Sigmoid colon (tissue), 7 donors: Measurements from ENCODE around the gene ANO2. TPM values are rescaled to one million over a fixed set of nuclear protein-coding genes. Genes with fewer than 3 reads are reported as not detected.

Experiments
- DNase-seq: peaks from one replicate; pipeline ENCODE4 v3.0.0-alpha.2; 2019
- H3K27ac ChIP-seq, 4 donors: fragments of 200-600 bp; sonication (generic); one replicate each; pipeline ENCODE4 v1.5.1; 2016 to 2019; ENCODE audit warnings: mild to moderate bottlenecking in 1 of 4
- H3K27me3 ChIP-seq, 3 donors: fragments of 200-600 bp; sonication (generic); one replicate each; pipeline ENCODE4 v1.5.1; 2019; ENCODE audit warnings: mild to moderate bottlenecking in 1 of 3
- H3K36me3 ChIP-seq, 4 donors: fragments of 200-600 bp; sonication (generic); one replicate each; pipeline ENCODE4 v1.5.1; 2016 to 2019
- H3K4me1 ChIP-seq, 4 donors: fragments of 200-600 bp; sonication (generic); one replicate each; pipeline ENCODE4 v1.5.1; 2017 to 2019
- H3K4me3 ChIP-seq, 4 donors: fragments of 200-600 bp; sonication (generic); one replicate each; pipeline ENCODE4 v1.5.1; 2017 to 2019; ENCODE audit warnings: mild to moderate bottlenecking in 2 of 4, moderate library complexity in 1 of 4
- H3K9me3 ChIP-seq, 4 donors: fragments of 200-600 bp in 3 of 4; sonication (generic) in 3 of 4; one replicate each; pipeline versions ENCODE4 v1.5.1 to v1.6.1; 2013 to 2019
- EP300 ChIP-seq, 4 donors: sonication (generic); formaldehyde crosslinking; IDR thresholded peaks; one replicate each; pipeline ENCODE4 v1.6.1; 2017; ENCODE audit warnings: antibody characterized with exemption in 4 of 4
- POLR2A ChIP-seq, 2 donors: fragments of 450-650 bp; IDR thresholded peaks; one replicate each; pipeline ENCODE4 v1.6.1; 2016; ENCODE audit warnings: antibody characterized with exemption in 2 of 2, mild to moderate bottlenecking in 2 of 2, moderate library complexity in 2 of 2
- POLR2AphosphoS5 ChIP-seq, 4 donors: sonication (generic); formaldehyde crosslinking; IDR thresholded peaks; one replicate each; pipeline ENCODE4 v1.6.1; 2017; ENCODE audit warnings: antibody characterized with exemption in 4 of 4
- WGBS, 2 donors: extraction: QIAGEN DNeasy Blood & Tissue Kit; methylation state at CpG; one replicate each; pipeline ENCODE4 v1.1.7; 2013; 5-methylcytosine and 5-hydroxymethylcytosine counted together
- intact Hi-C: fragments of 100-400 bp; cut with DNase I; formaldehyde crosslinking; loops from one replicate; pipeline ENCODE4 v1.15.1; 2023
- polyA plus RNA-seq, 3 donors: library from polyadenylated mRNA; stranded (reverse); fragments of 200-250 nt; gene quantifications; one replicate each; pipeline ENCODE4 v1.2.3, GENCODE V29; 2013
- total RNA-seq, 4 donors: library from RNA; depleted of rRNA; stranded (reverse); fragments of >200 nt; gene quantifications; one replicate each; pipeline ENCODE4 v1.1.0, GENCODE V29; 2016
- TF ChIP-seq, protein P1 (sequence below), 4 experiments: fragments of 450-650 bp in 3 of 4; fragments of 200-600 bp in 1 of 4; IDR thresholded peaks; one replicate each; pipeline ENCODE4 v1.5.1; 2016 to 2019; ENCODE audit warnings: antibody characterized with exemption in 4 of 4, mild to moderate bottlenecking in 3 of 4, moderate library complexity in 2 of 4
- donor health status: healthy with polysubstance abuse.
- donor health status: Bipolar disorder and iron deficiency.
- donor health status: healthy.

Gene ANO2
- total and polyA plus RNA-seq, 7 donors: 0.46 to 4.3 (median 1.8) TPM; not detected in 1

DNA sequence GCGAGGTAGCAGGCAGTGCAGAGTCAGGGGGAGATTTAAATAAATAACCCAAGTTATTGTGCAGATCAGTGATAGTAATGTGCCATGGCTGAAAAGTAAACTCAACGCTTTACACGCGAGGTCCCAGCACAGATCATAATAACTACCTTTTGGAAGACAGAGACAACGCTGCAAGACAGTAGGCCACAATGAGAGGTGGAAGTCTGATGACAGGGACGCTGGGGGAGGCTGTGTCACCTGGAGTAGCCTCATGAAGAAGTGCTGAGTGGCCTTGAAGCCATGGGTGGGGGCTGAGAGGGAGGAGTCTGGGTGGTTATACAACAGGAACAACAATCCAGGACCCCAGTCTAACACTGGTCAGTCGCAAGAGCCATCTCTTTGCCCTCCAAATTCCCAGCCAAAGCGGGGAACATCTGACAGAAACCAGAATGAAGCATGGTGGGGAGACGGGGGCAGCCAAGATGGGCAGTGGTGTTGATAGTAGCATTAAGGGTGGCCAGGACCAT, 28.2 kb downstream of the ANO2 start:
- Histone ChIP-seq H3K4me1 (no peaks in the 10 kb centered on the region), H3K27ac (no peak overlapping the region), H3K9me3 (no peaks in the 10 kb centered on the region), H3K27me3 (no peaks in the 10 kb centered on the region), H3K4me3 (no peak overlapping the region), H3K36me3 (no peaks in the 10 kb centered on the region)
- intact Hi-C loops: no loop called here
- TF ChIP-seq, protein P1, sequence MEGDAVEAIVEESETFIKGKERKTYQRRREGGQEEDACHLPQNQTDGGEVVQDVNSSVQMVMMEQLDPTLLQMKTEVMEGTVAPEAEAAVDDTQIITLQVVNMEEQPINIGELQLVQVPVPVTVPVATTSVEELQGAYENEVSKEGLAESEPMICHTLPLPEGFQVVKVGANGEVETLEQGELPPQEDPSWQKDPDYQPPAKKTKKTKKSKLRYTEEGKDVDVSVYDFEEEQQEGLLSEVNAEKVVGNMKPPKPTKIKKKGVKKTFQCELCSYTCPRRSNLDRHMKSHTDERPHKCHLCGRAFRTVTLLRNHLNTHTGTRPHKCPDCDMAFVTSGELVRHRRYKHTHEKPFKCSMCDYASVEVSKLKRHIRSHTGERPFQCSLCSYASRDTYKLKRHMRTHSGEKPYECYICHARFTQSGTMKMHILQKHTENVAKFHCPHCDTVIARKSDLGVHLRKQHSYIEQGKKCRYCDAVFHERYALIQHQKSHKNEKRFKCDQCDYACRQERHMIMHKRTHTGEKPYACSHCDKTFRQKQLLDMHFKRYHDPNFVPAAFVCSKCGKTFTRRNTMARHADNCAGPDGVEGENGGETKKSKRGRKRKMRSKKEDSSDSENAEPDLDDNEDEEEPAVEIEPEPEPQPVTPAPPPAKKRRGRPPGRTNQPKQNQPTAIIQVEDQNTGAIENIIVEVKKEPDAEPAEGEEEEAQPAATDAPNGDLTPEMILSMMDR (IDR thresholded peaks at IDR 0.05): no peak
- TF ChIP-seq POLR2A (IDR thresholded peaks at IDR 0.05) (no peak), POLR2AphosphoS5 (IDR thresholded peaks at IDR 0.05) (no peak), EP300 (IDR thresholded peaks at IDR 0.05) (no peak)
- no peak for DNase-seq
- 77 to 81% methylated on average over 9 of the region's 9 CpGs for WGBS, 2 donors

DNA sequence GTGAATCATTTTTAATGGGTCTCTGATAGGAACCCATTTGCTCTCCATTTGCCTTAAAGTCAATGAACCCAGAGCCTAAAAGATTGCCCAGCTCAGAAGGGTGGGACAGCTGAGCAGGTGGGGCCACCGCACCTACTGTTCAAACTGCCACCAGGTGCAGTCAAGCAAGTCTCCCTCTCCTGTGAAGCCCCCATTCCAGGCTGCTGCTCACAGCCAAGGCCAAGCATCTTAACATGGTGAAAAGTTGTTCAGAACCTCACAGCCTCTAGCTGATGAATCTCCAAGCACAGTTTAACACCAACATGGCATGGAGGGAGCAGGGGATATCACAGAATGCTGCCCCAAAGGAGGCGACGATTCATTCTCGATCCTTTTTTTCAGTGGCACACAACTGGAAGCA, 29.5 kb downstream of the ANO2 start:
- intact Hi-C loops: no loop called here
- no peaks in the 10 kb centered on the region for H3K9me3 ChIP-seq

DNA sequence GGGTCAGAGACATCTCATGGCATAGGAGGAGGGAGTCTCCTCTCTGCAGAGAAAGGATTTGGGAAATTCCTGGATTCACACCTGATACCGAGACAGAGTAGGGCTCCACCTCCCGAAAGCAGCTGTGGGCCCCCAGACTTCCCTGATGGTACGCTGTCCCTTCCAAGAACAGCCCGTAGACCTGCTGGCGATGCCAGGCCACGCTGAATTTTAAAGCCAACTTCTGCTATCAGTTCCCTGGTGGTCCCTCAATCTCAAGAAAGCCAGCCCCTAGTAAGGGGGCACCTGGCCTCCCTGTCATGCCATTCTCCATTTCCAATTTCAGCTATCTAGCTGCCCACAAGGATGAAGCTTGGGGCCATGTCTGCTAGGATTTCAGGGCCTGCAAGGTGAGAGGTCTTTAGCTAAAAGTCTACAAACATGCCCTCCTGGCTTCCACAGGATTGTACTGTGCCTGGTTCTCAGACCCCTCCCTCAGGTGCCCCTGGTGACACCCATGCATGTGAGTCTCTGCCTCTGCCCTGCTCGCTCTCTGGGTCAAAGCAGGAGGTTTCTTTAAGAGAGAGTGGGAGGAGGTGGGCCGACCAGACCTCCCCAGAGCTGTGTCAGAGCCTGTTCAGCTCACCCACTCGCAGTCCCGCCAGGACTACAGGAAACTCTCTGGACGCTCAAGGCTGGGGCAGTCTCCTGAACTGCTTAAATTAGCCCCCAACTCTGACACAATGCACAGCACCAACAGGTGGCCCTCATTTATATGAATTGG, 30.5 kb downstream of the ANO2 start:
- Histone ChIP-seq H3K9me3 (no peaks in the 10 kb centered on the region), H3K4me3 (no peak overlapping the region), H3K27me3 (peaks cover 0 to 2% (median 0%) of the 10 kb centered on the region in 3 donors), H3K36me3 (no peaks in the 10 kb centered on the region), H3K27ac (no peak overlapping the region), H3K4me1 (no peaks in the 10 kb centered on the region)
- no peak for DNase-seq
- 82 to 83% methylated on average over 11 of the region's 11 CpGs for WGBS, 2 donors
- no peak for TF ChIP-seq EP300 (IDR thresholded peaks at IDR 0.05)
- intact Hi-C loops: no loop called here

More for the DNA sequence above, 29.5 kb downstream of the ANO2 start:
- WGBS, 2 donors: 74 to 95% methylated on average over 4 of the region's 4 CpGs
- DNase-seq: no peak
- Histone ChIP-seq H3K27ac (no peak overlapping the region), H3K36me3 (no peaks in the 10 kb centered on the region), H3K4me3 (no peak overlapping the region), H3K27me3 (no peaks in the 10 kb centered on the region), H3K4me1 (no peaks in the 10 kb centered on the region)
- no peak for TF ChIP-seq POLR2A (IDR thresholded peaks at IDR 0.05)
- TF ChIP-seq, protein P1 (IDR thresholded peaks at IDR 0.05): no peak
- TF ChIP-seq EP300 (IDR thresholded peaks at IDR 0.05): no peak
- TF ChIP-seq POLR2AphosphoS5 (IDR thresholded peaks at IDR 0.05): no peak

DNA sequence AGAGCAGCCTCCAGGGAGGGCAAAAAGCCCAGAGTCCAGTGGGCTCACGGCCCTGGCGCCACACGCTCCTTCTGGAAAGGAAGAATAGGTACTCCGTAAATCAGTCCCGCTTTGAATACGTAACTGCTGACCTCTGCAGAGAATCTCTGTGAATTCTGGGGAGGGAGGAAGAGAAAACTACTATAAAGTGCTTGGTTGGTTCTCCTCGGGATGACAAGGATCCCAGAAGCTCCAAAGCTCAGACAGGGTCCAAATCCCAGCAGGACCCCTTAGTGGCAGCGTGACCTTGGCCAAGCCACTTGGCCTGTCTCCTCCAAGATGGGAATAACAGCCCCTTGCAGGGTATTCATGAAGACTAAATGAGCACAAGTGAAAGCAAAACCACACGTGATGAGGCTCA, 31.7 kb downstream of the ANO2 start:
- H3K27ac ChIP-seq: no peak overlapping the region
- 85 to 88% methylated on average over 9 of the region's 9 CpGs for WGBS, 2 donors
- intact Hi-C loops: no loop called here
- TF ChIP-seq EP300 (IDR thresholded peaks at IDR 0.05) (no peak), POLR2A (IDR thresholded peaks at IDR 0.05) (no peak), POLR2AphosphoS5 (IDR thresholded peaks at IDR 0.05) (no peak)
- TF ChIP-seq, protein P1 (IDR thresholded peaks at IDR 0.05): no peak
- peaks cover 0 to 3% (median 0%) of the 10 kb centered on the region in 3 donors for H3K27me3 ChIP-seq
- no peak for DNase-seq
- no peaks in the 10 kb centered on the region for H3K9me3 ChIP-seq
- H3K4me3 ChIP-seq: no peak overlapping the region
- H3K4me1 ChIP-seq: no peaks in the 10 kb centered on the region
- H3K36me3 ChIP-seq: no peaks in the 10 kb centered on the region

DNA sequence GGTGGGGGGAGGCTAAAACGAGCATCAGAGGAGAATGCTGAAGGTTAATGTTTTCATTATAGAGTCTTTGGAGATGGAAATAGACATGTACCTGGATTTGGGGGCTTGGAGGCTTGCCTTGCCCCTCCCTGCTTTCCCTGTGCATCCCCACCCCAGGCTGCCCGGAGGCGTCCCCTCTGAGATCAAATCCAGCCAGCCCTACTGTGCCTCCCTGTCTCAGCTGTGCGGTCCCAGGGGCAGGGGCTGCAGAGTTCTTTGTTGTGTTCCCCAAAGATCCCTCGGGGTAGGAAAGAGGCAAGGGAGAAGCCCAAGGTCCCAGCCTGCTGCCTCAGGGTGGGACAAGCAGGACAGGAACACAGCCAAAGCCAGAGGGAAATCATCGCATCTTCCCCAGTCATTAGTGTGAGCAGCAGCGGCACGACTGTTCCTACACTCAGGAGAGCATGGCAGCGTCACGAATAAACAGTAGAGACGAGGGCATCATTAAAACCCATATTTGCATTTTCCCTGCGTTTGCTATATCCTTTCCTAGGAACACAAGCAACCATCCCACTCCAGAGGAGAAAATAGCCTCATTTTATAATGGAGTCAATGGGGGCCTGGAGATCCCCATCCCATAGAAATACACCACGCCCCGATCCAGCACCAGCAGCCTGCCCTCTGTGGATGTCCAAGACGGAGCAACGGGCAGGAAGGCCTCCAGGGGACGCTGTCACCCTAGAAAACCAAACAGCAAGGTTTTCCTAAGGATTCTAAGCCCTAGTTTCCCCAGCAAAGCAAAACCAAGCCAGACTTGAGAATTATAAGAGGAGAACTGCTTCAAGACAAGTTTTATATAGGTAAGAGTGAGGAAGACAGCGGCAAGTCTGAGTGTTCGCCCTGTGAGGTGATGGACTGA, 32.4 kb downstream of the ANO2 start:
- Histone ChIP-seq H3K9me3 (no peaks in the 10 kb centered on the region), H3K27ac (no peak overlapping the region), H3K27me3 (peaks cover 0 to 3% (median 0%) of the 10 kb centered on the region in 3 donors), H3K4me1 (no peaks in the 10 kb centered on the region), H3K4me3 (no peak overlapping the region), H3K36me3 (no peaks in the 10 kb centered on the region)
- intact Hi-C loops: no loop called here
- no peak for DNase-seq
- TF ChIP-seq EP300 (IDR thresholded peaks at IDR 0.05) (no peak), POLR2A (IDR thresholded peaks at IDR 0.05) (no peak), POLR2AphosphoS5 (IDR thresholded peaks at IDR 0.05) (no peak)
- TF ChIP-seq, protein P1 (IDR thresholded peaks at IDR 0.05): no peak
- WGBS, 2 donors: 68 to 81% methylated on average over 19 of the region's 19 CpGs
